ENCODE results near the gene C4BPB. TPM values are rescaled to one million over a fixed set of nuclear protein-coding genes. Genes with fewer than 3 reads are reported as not detected.

The C4BPB gene
- total RNA-seq, 1 experiment from 2014 or later = not detected

DNA sequence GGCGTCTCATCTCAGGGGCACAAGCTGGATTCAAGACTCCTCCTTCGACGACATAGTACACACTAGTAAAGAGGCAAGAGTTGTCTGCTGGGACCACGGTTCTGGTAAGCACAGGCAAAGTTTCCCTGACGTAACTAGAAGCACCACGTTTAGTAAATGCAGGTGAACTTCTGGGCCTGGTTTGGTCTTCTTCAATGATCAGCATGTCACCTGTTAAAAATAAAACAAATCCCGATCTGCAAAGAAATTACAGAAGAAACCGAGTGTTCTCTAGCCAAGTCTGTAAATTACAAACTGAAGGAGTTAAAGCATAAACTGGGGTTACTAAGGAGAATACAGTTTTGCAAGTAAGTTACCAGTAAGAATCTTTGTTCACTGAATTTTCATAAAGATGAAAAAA lies 39.1 kb upstream of the C4BPB start:
- Mint-ChIP-seq H3K4me1 (ENCODE audit: insufficient read depth, unreplicated experiment) (peaks cover 73% of the 10 kb centered on the region), H3K27me3 (ENCODE audit: insufficient read depth, unreplicated experiment) (no peaks in the 10 kb centered on the region), H3K9me3 (ENCODE audit: unreplicated experiment) (no peaks in the 10 kb centered on the region), H3K36me3 (ENCODE audit: insufficient read depth, unreplicated experiment) (peaks cover 59% of the 10 kb centered on the region), H3K4me3 (ENCODE audit: unreplicated experiment) (peak overlapping the region; percentile 89), H3K27ac (ENCODE audit: low read depth, unreplicated experiment) (peak overlapping the region; percentile 95)
- intact Hi-C loops (cut with micrococcal nuclease) = no loop called here
- no peak for TF ChIP-seq CTCF (IDR thresholded peaks at IDR 0.05; ENCODE audit: unreplicated experiment)
- no TSS peak for BruUV-seq (replicated peaks)
- no peak for DNase-seq (ENCODE audit: unreplicated experiment)
- POLR2A ChIA-PET = interaction anchor here (0.6 to 33.4 kb wide), 24 partner anchors 9 to 819 kb away, joined by 3 to 2100 read pairs (median 4); partner anchors contain the start of genes C1orf116, DYRK3 and MAPKAPK2
- CTCF ChIA-PET = interaction anchor here (0.6 to 8.0 kb wide), 32 partner anchors 8 to 450 kb away, joined by 3 to 168 read pairs (median 7); partner anchors contain the start of genes C1orf116 and CR1

DNA sequence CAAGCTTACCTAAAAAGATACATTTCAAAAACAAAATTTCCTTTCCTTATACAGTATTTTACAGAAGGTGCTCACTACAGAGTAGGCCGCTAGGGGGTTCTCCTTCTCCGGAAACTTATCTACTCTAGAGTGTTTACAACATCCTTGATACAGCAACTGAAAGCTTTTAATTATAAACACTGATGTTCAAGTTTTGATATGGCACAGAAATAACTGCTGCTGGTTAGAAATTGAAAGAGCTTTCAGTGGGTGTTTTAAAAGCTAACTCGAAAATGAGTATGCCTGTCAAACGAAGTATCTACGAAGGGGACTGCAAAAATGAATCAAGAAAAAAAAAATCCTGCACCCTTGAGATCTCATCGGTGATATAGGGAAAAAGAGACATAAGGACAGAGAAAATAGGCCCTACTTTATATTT lies 38.7 kb upstream of the C4BPB start:
- POLR2A ChIA-PET = interaction anchor here (0.6 to 33.4 kb wide), 25 partner anchors 9 to 1139 kb away, joined by 3 to 2100 read pairs (median 4); partner anchors contain the start of gene C1orf116
- intact Hi-C loops (cut with micrococcal nuclease) = loop anchor here (1.0 to 5.0 kb wide), 3 partner anchors 27 to 138 kb away; no protein-coding TSS in a partner anchor
- CTCF ChIA-PET = interaction anchor here (0.6 to 8.0 kb wide), 34 partner anchors 8 to 648 kb away, joined by 3 to 168 read pairs (median 7); partner anchors contain the start of genes C1orf116 and CR1
- Mint-ChIP-seq H3K9me3 (ENCODE audit: unreplicated experiment) (no peaks in the 10 kb centered on the region), H3K4me1 (ENCODE audit: insufficient read depth, unreplicated experiment) (peaks cover 73% of the 10 kb centered on the region), H3K27ac (ENCODE audit: low read depth, unreplicated experiment) (peak overlapping the region; percentile 95), H3K4me3 (ENCODE audit: unreplicated experiment) (peak overlapping the region; percentile 89), H3K36me3 (ENCODE audit: insufficient read depth, unreplicated experiment) (peaks cover 59% of the 10 kb centered on the region), H3K27me3 (ENCODE audit: insufficient read depth, unreplicated experiment) (no peaks in the 10 kb centered on the region)
- DNase-seq (ENCODE audit: unreplicated experiment) = peak; percentile 82
- BruUV-seq (replicated peaks) = no TSS peak
- peak; percentile 95 for TF ChIP-seq CTCF (IDR thresholded peaks at IDR 0.05; ENCODE audit: unreplicated experiment)

DNA sequence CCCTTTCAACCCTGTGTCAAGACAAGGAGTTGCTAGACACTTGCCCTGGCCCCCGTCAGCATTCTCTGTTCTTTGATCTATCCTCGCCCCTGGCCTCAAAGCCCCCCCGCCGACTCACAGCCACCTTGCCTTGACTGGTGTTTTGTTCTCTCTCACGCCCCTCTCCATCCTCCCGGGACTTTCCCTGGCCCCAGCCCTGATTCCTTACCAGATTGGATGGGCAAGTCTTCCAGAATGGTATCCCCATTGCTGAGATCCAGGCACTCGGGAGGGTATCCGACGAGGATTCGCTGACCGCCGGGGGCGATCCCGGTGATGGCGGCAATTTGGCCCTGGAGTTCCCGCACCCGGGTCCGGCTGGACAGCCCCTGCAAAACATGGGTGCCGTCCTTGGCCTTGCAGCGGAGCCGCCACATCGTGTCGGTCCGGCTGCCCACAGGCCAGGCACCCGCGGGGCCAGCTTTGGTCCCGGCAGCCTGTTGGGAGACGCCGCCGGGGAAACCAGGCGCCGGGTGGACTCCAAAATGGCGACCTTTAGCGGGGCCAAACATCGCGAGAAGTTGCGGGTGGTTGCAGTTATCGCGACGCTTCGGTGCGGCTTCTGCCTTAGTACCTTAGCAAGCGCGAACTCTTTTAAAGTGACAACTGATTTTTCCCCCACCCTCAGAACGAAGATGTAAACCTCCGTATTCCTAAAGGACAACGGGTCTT lies 38.0 kb upstream of the C4BPB start:
- no peak for TF ChIP-seq CTCF (IDR thresholded peaks at IDR 0.05; ENCODE audit: unreplicated experiment)
- H3K9me3 Mint-ChIP-seq (ENCODE audit: unreplicated experiment) = no peaks in the 10 kb centered on the region
- peak overlapping the region; percentile 95 for H3K27ac Mint-ChIP-seq (ENCODE audit: low read depth, unreplicated experiment)
- DNase-seq (ENCODE audit: unreplicated experiment) = peak; percentile 98
- H3K36me3 Mint-ChIP-seq (ENCODE audit: insufficient read depth, unreplicated experiment) = peaks cover 54% of the 10 kb centered on the region
- no TSS peak for BruUV-seq (replicated peaks)
- no peaks in the 10 kb centered on the region for H3K27me3 Mint-ChIP-seq (ENCODE audit: insufficient read depth, unreplicated experiment)
- intact Hi-C loops (cut with micrococcal nuclease) = loop anchor here (1.0 to 5.0 kb wide), 3 partner anchors 27 to 138 kb away; no protein-coding TSS in a partner anchor
- H3K4me3 Mint-ChIP-seq (ENCODE audit: unreplicated experiment) = peak overlapping the region; percentile 89
- POLR2A ChIA-PET = interaction anchor here (0.6 to 33.4 kb wide), 22 partner anchors 10 to 1138 kb away, joined by 3 to 2100 read pairs (median 5); partner anchors contain the start of gene C1orf116
- H3K4me1 Mint-ChIP-seq (ENCODE audit: insufficient read depth, unreplicated experiment) = peaks cover 68% of the 10 kb centered on the region
- CTCF ChIA-PET = interaction anchor here (0.6 to 8.0 kb wide), 32 partner anchors 7 to 648 kb away, joined by 3 to 168 read pairs (median 8); partner anchors contain the start of genes C1orf116 and CR1
